Right cardiac atrium (tissue), 5 donors: ENCODE data around the gene GCNA. TPM values are rescaled to one million over a fixed set of nuclear protein-coding genes. Genes with fewer than 3 reads are reported as not detected.
"Not testable (repeated sequence)": the region's sequence is repeated elsewhere in the genome, so short reads cannot be mapped to it uniquely, and the experiment has no call there.

Experiments
- ATAC-seq, 2 donors: fragments of 200-7000 bp; cut with Tn5 transposase; one replicate each; pipeline versions ENCODE4 v1.8.0 to v1.9.1; 2020; ENCODE audit warnings: moderate library complexity in 2 of 2, mild to moderate bottlenecking in 1 of 2
- DNase-seq, 3 donors: peaks; one replicate each; pipeline ENCODE4 v3.0.0-alpha.2; 2020
- H3K27ac ChIP-seq: one replicate; pipeline ENCODE4 v1.5.1; 2013; ENCODE audit warnings: mild to moderate bottlenecking, low read length, control low read depth, moderate library complexity
- H3K27me3 ChIP-seq: one replicate; pipeline ENCODE4 v1.6.1; 2013; ENCODE audit not compliant: control insufficient read depth, insufficient read depth
- H3K4me1 ChIP-seq: one replicate; pipeline ENCODE4 v1.6.1; 2013; ENCODE audit warnings: low read length; ENCODE audit not compliant: control insufficient read depth, insufficient read depth
- H3K4me3 ChIP-seq: one replicate; pipeline ENCODE4 v1.5.1; 2013; ENCODE audit warnings: low read length, control low read depth
- H3K9me3 ChIP-seq: one replicate; pipeline ENCODE4 v1.6.1; 2013; ENCODE audit warnings: low read length; ENCODE audit not compliant: control insufficient read depth
- WGBS: extraction: QIAGEN DNeasy Blood & Tissue Kit; methylation state at CpG from one replicate; pipeline ENCODE4 v1.1.7; 2013; 5-methylcytosine and 5-hydroxymethylcytosine counted together
- intact Hi-C, 4 donors: fragments of 100-400 bp; cut with DNase I; formaldehyde crosslinking; loops; one replicate each; pipeline versions ENCODE4 v1.11.0 to v1.14.0; 2022 to 2023
- polyA plus RNA-seq: library from polyadenylated mRNA; stranded (reverse); fragments of 200-250 nt; gene quantifications from one replicate; pipeline ENCODE4 v1.2.3, GENCODE V29; 2013
- total RNA-seq, 4 donors: library from RNA; stranded (reverse); fragmentation: NEBNext Ultra II Directional; extraction: Animal tissue kit (Norgen Biotek cat#: 25700); gene quantifications; one replicate each; pipeline ENCODE4 v1.2.1, GENCODE V29; 2021
- donor health status: healthy with polysubstance abuse.
- donor health status: DM: no; HTN: yes; CAD: no.
- donor health status: DM: no; HTN: no; CAD: no.
- donor health status: DM: no; HTN: yes; CAD: no; lungs with severe emphysema.
- donor health status: DM: yes; HTN: yes; CAD: no.

The GCNA gene
- total and polyA plus RNA-seq, 5 donors: 0.81 to 2.0 (median 1.6) TPM

DNA sequence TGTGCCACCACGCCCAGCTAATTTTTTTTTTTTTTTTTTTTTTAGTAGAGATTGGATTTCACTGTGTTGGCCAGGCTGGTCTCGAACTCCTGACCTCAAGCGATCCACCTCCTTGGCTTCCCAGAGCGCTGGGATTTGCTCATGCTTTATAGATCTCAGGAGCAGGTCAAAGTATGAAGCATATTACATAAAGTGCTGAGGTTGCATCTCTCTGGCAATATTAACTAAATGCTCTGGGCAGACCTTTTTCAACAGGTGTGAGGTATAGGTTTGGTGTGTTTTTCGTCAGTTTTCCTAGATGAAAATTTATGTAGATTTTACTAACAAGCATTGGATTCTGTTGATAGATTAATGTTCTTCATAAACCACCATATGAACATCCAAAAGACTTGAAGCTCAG lies 19.3 kb upstream of the GCNA start:
- DNase-seq (no peak), ATAC-seq (no peak)
- H3K9me3 ChIP-seq: no peaks in the 10 kb centered on the region
- H3K4me1 ChIP-seq: no peaks in the 10 kb centered on the region
- no peak overlapping the region for H3K27ac ChIP-seq
- H3K4me3 ChIP-seq: no peak overlapping the region
- H3K27me3 ChIP-seq: no peaks in the 10 kb centered on the region
- intact Hi-C loops: loop anchor here in 1 of 4 donors (10.0 kb wide), 1 partner anchor 164 kb away; no protein-coding TSS in a partner anchor
- 97% methylated on average over 5 of the region's 5 CpGs for WGBS

DNA sequence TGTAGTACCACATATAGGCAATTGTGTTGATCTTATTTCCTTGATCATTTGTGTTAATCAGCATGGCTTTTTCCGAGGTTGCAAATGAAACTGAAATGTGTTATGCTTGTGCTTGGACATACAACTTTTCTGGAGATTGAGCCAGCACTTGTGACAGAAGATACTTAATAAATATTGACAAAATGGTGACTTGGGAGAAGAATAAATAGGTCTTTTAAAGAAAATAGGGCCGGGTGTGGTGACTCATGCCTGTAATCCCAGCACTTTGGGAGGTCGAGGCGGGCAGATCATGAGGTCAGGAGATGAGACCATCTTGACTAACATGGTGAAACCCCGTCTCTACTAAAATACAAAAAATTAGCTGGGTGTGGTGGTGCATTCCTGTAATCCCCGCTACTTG lies 18.5 kb upstream of the GCNA start:
- H3K27ac ChIP-seq, DNase-seq, ATAC-seq, H3K27me3 ChIP-seq, H3K4me3 ChIP-seq, H3K4me1 ChIP-seq, H3K9me3 ChIP-seq: not testable (repeated sequence)
- WGBS: 96% methylated on average over 6 of the region's 6 CpGs
- intact Hi-C loops: loop anchor here in 1 of 4 donors (10.0 kb wide), 1 partner anchor 165 kb away; no protein-coding TSS in a partner anchor

DNA sequence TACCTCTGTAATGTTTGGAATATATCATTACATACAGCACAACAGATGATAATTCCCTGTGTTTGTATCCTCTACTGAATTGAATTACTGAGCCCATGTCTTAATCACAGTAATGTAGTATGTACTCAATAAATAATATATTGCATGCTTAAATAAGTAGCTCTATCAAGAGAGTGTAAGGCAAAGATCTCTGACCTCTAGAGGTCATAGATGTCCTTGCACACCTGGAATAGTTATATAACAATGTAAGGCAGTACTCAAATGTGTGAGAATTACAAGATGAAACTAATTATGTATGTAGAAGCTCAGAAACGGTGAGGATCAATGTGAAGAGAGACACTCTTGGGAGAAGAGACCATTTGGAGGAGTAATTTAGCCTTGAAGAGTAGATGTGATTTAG lies 14.3 kb upstream of the GCNA start:
- intact Hi-C loops: no loop called here
- Histone ChIP-seq H3K27ac (no peak overlapping the region), H3K9me3 (no peaks in the 10 kb centered on the region), H3K4me3 (no peak overlapping the region), H3K27me3 (no peaks in the 10 kb centered on the region), H3K4me1 (peaks cover 1% of the 10 kb centered on the region)
- no peak for DNase-seq
- 70% methylated on average over 1 of the region's 1 CpG for WGBS
- no peak for ATAC-seq

DNA sequence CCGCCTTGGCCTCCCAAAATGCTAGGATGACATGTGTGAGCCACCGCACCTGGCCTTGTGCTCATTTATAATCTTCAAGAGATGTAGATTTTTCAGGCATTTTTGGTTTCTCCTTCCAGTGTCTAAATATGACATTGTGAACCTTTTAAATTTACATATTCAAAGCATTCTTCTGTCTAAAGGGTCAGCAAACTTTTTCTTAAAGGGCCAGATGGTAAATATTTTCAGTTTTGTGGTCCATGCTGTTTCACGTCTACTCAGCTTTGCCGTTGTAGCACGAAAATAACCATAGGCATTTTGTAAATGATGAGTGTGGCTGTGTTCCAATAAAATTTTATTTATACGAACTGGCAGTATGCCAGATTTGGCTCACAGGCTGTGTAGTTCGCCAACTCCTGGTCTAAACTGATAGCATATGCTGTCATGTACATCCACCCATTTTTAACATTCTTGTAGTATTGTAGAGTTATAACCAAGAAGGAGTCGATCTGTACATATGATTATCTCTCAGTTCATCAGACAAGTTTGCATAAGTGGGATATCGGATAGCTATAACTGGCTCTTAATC lies 12.7 kb upstream of the GCNA start:
- H3K4me3 ChIP-seq: no peak overlapping the region
- intact Hi-C loops: no loop called here
- peaks cover 1% of the 10 kb centered on the region for H3K4me1 ChIP-seq
- H3K27me3 ChIP-seq: no peaks in the 10 kb centered on the region
- no peaks in the 10 kb centered on the region for H3K9me3 ChIP-seq
- no peak for DNase-seq
- ATAC-seq: no peak
- H3K27ac ChIP-seq: no peak overlapping the region
- WGBS: 57% methylated on average over 9 of the region's 9 CpGs

DNA sequence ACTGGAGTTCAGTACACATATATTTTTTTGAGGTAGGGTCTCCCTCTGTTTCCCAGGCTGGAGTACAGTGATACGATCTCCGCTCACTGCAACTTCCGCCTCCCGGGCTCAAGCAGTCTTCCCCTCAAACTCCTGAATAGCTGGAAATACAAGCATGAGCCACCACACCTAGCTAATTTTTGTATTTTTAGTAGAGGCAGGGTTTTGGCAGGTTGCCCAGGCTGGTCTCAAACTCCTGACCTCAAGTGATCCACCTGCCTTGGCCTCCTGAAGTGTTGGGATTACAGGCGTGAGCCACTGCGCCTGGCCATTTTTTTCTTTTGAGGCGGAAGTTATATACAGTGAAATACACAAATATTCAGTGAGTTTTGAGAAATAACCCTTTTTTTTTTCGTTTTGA lies 6.8 kb upstream of the GCNA start:
- H3K4me1 ChIP-seq, DNase-seq, H3K9me3 ChIP-seq, H3K27me3 ChIP-seq, ATAC-seq, H3K4me3 ChIP-seq, H3K27ac ChIP-seq, intact Hi-C loops: not testable (repeated sequence)
- WGBS: 79% methylated on average over 8 of the region's 8 CpGs

DNA sequence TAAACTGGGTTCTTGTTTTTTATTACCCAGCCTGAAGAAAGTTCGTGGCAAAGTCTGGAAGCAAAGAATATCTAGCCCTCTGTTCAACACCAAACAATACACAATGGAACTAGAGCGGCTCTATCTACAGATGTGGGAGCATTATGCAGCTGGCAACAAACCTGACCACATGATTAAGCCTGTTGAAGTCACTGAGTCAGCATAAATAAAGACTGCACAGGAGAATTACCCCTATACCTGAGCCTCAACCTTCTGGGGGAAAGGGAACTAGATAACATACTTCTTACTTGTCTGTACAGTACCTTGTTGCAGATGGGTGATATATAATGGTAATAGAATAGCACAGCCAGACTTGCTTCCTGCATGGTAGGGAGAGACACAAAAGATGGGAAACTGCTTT lies 4.6 kb upstream of the GCNA start:
- no peaks in the 10 kb centered on the region for H3K4me1 ChIP-seq
- WGBS: 90% methylated on average over 2 of the region's 2 CpGs
- H3K4me3 ChIP-seq: no peak overlapping the region
- no peak for ATAC-seq
- no peak for DNase-seq
- no peaks in the 10 kb centered on the region for H3K9me3 ChIP-seq
- intact Hi-C loops: no loop called here
- H3K27me3 ChIP-seq: no peaks in the 10 kb centered on the region
- H3K27ac ChIP-seq: no peak overlapping the region

DNA sequence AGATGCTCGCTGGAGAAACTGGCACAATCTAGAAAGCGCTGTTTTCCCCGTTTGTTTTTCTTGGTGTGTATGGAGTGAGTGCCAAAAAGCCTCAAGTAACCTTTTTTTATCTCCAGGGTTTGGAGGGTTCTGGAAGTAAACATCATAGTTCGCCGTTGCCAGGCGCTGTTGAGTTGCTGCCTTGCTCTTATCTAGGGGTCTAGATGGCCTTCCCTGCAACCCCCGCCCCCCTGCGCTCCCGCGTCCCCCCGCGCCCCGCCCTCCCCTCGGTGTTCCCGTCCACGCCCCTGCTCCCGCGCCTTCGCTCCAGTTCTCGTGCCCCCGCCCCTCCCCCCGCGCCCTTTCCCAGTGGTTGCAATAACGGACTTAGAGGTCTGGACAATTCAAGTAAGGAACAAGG lies 555 bp upstream of the GCNA start:
- DNase-seq (peak; percentile 33 to 78 (median 73)), ATAC-seq (peak; percentile 59 to 62)
- Histone ChIP-seq H3K4me1 (no peaks in the 10 kb centered on the region), H3K9me3 (no peaks in the 10 kb centered on the region), H3K27me3 (no peaks in the 10 kb centered on the region), H3K4me3 (no peak overlapping the region), H3K27ac (no peak overlapping the region)
- intact Hi-C loops: no loop called here
- 76% methylated on average over 24 of the region's 24 CpGs for WGBS

DNA sequence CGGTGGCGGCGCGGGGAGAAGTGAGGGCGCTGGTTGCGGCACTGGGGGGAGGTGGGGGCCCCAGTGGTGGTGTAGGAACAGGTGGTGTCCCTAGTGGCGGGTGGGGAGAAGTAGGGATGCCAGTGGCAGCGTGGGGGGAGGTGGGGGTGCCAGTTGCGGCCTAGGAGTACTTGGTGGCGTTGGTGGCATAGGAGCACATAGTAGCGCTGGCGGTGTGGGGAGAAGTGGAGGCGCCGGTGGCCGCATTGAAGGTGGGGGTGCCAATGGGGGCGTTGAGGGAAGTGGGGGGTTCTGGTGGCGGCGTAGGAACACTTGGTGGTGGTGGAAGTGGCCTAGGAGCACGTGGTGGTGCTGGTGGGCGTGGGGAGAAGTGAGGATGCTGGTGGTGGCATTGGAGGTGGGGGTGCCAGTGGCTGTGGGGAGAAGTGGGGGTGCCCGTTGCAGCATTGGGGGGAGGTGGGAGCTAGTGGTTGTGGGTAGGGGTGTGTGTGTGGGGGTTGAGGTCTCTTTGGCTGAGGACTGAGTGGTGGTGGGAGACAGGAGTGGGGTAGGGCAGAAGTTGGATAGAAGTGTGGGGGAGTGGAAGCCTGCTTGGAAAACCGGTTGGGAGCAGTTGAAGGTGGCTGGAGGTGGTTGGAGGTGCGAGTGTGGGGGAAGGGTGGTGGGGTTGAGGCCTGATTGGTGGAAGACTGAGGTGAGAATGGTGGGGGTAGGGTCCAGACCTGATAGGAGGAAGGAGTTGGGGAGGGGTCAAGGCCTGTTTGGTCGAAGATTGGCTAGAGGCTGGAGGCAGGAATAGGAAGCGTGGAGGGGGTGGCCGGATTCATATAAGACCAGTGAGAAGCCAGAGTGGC lies 1.1 kb downstream of the GCNA start:
- Histone ChIP-seq H3K4me3 (no peak overlapping the region), H3K27me3 (no peaks in the 10 kb centered on the region), H3K27ac (no peak overlapping the region), H3K9me3 (no peaks in the 10 kb centered on the region), H3K4me1 (no peaks in the 10 kb centered on the region)
- ATAC-seq (peak in 1 of 2 donors; percentile 7), DNase-seq (no peak)
- WGBS: 95% methylated on average over 25 of the region's 26 CpGs
- intact Hi-C loops: no loop called here

DNA sequence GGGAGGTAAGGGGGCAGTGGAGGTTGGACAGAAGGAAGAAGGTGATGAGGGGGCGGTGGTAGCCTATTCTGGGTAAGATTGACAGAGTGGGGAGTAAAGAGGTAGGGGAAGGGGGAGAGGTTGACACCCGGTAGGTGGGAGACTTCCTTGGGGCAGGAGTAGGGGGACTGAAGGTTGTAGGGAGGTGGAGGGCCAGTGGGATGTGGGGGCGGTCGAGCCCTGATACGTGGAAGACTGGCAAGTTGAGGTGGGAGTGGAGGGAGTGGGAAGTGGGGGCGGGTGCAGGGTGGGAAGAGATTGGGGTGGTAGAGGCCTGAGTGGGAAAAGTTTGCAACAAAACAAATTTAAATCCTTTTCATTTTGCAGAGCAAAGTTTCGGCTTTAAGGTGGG lies 1.7 kb downstream of the GCNA start:
- WGBS: 81% methylated on average over 7 of the region's 7 CpGs
- H3K27me3 ChIP-seq: no peaks in the 10 kb centered on the region
- intact Hi-C loops: no loop called here
- ATAC-seq (no peak), DNase-seq (no peak)
- H3K4me1 ChIP-seq: no peaks in the 10 kb centered on the region
- H3K4me3 ChIP-seq: no peak overlapping the region
- no peaks in the 10 kb centered on the region for H3K9me3 ChIP-seq
- no peak overlapping the region for H3K27ac ChIP-seq

DNA sequence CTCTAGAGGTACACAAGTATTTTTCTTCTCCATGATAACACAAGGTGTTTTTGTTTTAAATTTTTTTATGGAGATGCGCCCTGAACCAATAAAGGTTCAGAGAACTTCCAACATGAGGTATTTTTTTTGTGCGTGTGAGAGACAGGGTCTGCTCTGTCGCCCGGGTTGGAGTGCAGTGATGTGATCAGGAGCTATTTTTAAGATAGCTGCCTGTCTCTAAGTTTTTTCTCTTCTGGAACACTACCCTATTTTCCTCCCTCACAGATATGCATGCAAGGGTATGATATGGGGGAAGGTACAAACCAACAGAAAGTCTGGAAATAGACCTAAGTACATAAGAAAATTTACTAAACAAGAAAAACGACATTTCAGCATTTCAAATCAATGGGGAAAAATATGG lies 3.0 kb downstream of the GCNA start:
- no peak overlapping the region for H3K27ac ChIP-seq
- ATAC-seq: no peak
- 44% methylated on average over 5 of the region's 5 CpGs for WGBS

DNA sequence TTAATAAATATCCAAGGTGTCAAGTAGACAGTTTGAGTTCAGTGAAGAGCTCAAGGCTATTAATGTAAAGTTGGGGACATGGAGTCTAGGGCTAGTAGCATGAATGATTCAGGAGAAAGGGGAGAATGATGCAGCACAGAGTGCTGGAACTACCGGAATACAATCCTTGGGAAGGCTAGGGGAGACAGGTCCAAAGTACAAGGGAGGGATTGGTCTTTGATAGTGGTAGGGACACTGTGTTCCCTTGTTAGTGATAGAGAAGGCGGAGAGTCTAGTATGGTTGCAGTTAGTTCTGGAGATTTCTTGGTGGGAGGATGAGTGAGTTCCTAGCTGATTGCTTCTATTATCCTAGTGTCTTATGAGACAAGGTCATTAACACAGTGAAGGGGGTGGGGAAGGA lies 8.7 kb downstream of the GCNA start:
- intact Hi-C loops: no loop called here
- ATAC-seq (peak; percentile 41 to 55), DNase-seq (no peak)
- Histone ChIP-seq H3K9me3 (no peaks in the 10 kb centered on the region), H3K27me3 (no peaks in the 10 kb centered on the region), H3K4me3 (no peak overlapping the region), H3K27ac (peak overlapping the region; percentile 17), H3K4me1 (no peaks in the 10 kb centered on the region)
- WGBS: 72% methylated on average over 2 of the region's 2 CpGs

More for the DNA sequence above, 3.0 kb downstream of the GCNA start:
- no peak overlapping the region for H3K4me3 ChIP-seq
- DNase-seq: no peak
- H3K4me1 ChIP-seq: no peaks in the 10 kb centered on the region
- intact Hi-C loops: no loop called here
- H3K27me3 ChIP-seq: no peaks in the 10 kb centered on the region
- no peaks in the 10 kb centered on the region for H3K9me3 ChIP-seq
